ENCODE results near the gene PEAK1.

PEAK1 gene

DNA sequence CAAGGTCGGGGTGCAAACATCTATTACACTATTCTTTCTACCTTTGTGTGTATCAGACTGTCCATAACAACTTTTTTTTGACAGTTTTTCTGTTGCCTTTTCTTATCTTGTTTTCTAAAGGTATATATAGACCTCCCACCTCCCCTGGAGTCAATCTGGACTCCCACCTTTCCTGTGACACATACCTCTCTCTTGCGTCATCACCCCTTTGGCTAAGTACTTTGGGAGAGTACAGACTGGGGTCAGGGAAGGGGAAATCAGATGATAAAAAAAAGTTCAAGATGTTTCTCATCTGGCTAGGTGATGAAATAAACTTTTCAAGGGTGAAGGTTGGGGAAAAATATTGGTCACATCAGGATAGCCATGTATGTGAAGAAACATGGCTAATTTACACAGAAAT, 366.2 kb downstream of the PEAK1 start:
- no peak for DNase-seq

GRCh38 chr15:77052556-77052955, 367.3 kb downstream of the PEAK1 start:
- DNase-seq: no peak
